Measurements from ENCODE around the gene MTMR10.

The MTMR10 gene

GRCh38 chr15:30906366-30906765, 85.1 kb downstream of the MTMR10 start:
- Histone ChIP-seq H3K4me3 (replicated peaks; ENCODE audit: insufficient read depth, low read length) (no peak overlapping the region), H3K27me3 (ENCODE audit: insufficient read depth, poor library complexity, severe bottlenecking) (no peaks in the 10 kb centered on the region), H3K27ac (replicated peaks) (no peak overlapping the region)
- no peak for DNase-seq (ENCODE audit: low read depth in 1 of 2, low spot score in 1 of 2)
- no peak for TF ChIP-seq SPI1 (IDR thresholded peaks at IDR 0.05; ENCODE audit: borderline replicate concordance, low read depth)
- TF ChIP-seq REST (IDR thresholded peaks at IDR 0.05; ENCODE audit: insufficient replicate concordance, low read depth), result no peak
- TF ChIP-seq GABPA (IDR thresholded peaks at IDR 0.05; ENCODE audit: low read depth), result no peak
- no peak for TF ChIP-seq POLR2AphosphoS5 (IDR thresholded peaks at IDR 0.05; ENCODE audit: low read depth)
- no peak for TF ChIP-seq CTCF (IDR thresholded peaks at IDR 0.05; ENCODE audit: insufficient read depth, low read length)

- H3K27me3 ChIP-seq (ENCODE audit: insufficient read depth, poor library complexity, severe bottlenecking), result no peaks in the 10 kb centered on the region
- H3K4me3 ChIP-seq (replicated peaks; ENCODE audit: insufficient read depth, low read length), result no peak overlapping the region
- DNase-seq (ENCODE audit: low read depth in 1 of 2, low spot score in 1 of 2), result no peak
- TF ChIP-seq CTCF (IDR thresholded peaks at IDR 0.05; ENCODE audit: insufficient read depth, low read length) (no peak), REST (IDR thresholded peaks at IDR 0.05; ENCODE audit: insufficient replicate concordance, low read depth) (no peak), POLR2AphosphoS5 (IDR thresholded peaks at IDR 0.05; ENCODE audit: low read depth) (no peak), GABPA (IDR thresholded peaks at IDR 0.05; ENCODE audit: low read depth) (no peak), SPI1 (IDR thresholded peaks at IDR 0.05; ENCODE audit: borderline replicate concordance, low read depth) (no peak)
- H3K27ac ChIP-seq (replicated peaks), result no peak overlapping the region
Measured at GRCh38 chr15:30905821-30906220, 85.6 kb downstream of the MTMR10 start.

- DNase-seq (ENCODE audit: low read depth in 1 of 2, low spot score in 1 of 2), result no peak
- no peak overlapping the region for H3K4me3 ChIP-seq (replicated peaks; ENCODE audit: insufficient read depth, low read length)
- H3K27ac ChIP-seq (replicated peaks), result no peak overlapping the region
- no peak for TF ChIP-seq SPI1 (IDR thresholded peaks at IDR 0.05; ENCODE audit: borderline replicate concordance, low read depth)
- TF ChIP-seq GABPA (IDR thresholded peaks at IDR 0.05; ENCODE audit: low read depth), result no peak
- TF ChIP-seq REST (IDR thresholded peaks at IDR 0.05; ENCODE audit: insufficient replicate concordance, low read depth), result no peak
- no peak for TF ChIP-seq CTCF (IDR thresholded peaks at IDR 0.05; ENCODE audit: insufficient read depth, low read length)
- TF ChIP-seq POLR2AphosphoS5 (IDR thresholded peaks at IDR 0.05; ENCODE audit: low read depth), result no peak
- H3K27me3 ChIP-seq (ENCODE audit: insufficient read depth, poor library complexity, severe bottlenecking), result no peaks in the 10 kb centered on the region
Measured at GRCh38 chr15:30904812-30905211, 86.6 kb downstream of the MTMR10 start.

Data from HL-60 (cell line).